HG02610 (cell line): ENCODE measurements around the gene UNC13C.

Source experiments
- ATAC-seq: cut with Tn5 transposase; IDR thresholded peaks from one replicate; pipeline ENCODE4 v1.9.1; 2021; ENCODE audit warnings: mild to moderate bottlenecking, moderate library complexity; ENCODE audit not compliant: unreplicated experiment

The UNC13C gene

GRCh38 chr15:54556231-54556630 lies 578.0 kb downstream of the UNC13C start:
- ATAC-seq: no peak

GRCh38 chr15:54559405-54560069 lies 581.3 kb downstream of the UNC13C start:
- no peak for ATAC-seq

GRCh38 chr15:54560417-54560816 lies 582.2 kb downstream of the UNC13C start:
- ATAC-seq: no peak

- ATAC-seq: no peak
Measured at GRCh38 chr15:54564166-54564565, 585.9 kb downstream of the UNC13C start.

DNA sequence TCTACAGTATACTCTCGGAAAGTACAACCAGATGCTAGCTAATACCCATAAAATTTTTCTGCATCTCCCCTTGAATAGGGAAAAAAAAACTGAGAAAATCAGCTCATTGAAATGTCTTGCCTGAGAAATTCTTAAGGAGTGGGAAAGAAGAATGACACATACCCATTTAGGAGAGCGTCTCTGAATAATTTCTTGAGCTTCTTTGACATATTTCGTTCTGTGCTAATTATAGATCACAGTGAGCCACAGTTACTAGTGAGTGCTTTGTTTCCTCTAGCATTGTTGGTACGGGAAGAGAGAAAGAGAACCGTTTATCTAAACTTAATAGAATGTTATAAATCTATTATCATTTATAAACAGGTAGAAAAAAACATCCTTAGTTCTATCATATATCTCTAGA lies 588.4 kb downstream of the UNC13C start:
- no peak for ATAC-seq

DNA sequence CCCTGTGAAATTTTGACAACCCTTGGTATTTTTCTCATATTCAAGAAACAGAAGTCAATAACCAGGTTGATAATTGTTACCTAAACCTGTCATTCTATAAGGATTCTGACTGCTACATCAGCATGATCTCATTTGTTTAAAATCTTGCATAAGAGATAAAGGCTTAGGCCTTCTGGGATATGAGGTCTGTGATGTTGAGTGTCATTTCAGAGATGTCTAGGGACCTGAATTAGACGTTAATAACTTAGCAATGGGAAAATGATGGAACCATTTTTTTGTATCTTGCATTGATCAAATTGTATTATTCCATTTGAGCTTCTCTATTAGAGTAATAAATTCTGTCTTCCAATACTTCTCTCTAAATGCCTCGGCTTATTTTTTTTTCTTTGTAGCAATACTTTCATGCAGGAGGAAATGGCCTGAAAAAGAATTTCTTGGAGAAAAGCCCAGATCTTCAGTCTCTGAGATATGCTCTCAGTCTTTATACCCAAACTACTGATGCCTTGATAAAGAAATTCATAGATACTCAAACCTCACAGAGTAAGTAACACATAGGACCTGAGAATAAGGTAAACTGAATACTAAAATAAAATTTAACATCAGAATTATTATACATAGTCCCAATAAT lies 589.3 kb downstream of the UNC13C start:
- no peak for ATAC-seq

- ATAC-seq: no peak
Measured at GRCh38 chr15:54568381-54568780, 590.1 kb downstream of the UNC13C start.

DNA sequence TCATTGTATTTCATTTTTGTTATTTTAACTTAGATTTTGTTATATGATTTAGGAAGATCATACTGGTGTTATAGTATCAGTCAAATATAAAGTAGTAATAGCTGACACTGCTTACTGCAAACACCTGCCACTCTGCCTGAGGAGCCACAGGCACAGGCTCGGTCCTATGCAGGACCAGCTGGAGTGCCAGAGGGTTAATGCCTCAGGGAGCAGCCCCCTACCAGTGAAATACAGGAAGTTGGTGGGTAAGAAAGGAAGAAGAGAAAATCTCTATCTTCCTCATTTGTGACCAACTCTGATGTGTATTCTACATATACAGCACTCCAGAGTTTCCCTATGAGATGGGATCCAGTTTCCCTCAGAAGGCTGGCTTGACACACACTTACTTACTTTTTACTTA lies 593.3 kb downstream of the UNC13C start:
- no peak for ATAC-seq

GRCh38 chr15:54575586-54575985 lies 597.3 kb downstream of the UNC13C start:
- ATAC-seq: no peak

- no peak for ATAC-seq
Measured at GRCh38 chr15:54576298-54576935, 598.2 kb downstream of the UNC13C start.

DNA sequence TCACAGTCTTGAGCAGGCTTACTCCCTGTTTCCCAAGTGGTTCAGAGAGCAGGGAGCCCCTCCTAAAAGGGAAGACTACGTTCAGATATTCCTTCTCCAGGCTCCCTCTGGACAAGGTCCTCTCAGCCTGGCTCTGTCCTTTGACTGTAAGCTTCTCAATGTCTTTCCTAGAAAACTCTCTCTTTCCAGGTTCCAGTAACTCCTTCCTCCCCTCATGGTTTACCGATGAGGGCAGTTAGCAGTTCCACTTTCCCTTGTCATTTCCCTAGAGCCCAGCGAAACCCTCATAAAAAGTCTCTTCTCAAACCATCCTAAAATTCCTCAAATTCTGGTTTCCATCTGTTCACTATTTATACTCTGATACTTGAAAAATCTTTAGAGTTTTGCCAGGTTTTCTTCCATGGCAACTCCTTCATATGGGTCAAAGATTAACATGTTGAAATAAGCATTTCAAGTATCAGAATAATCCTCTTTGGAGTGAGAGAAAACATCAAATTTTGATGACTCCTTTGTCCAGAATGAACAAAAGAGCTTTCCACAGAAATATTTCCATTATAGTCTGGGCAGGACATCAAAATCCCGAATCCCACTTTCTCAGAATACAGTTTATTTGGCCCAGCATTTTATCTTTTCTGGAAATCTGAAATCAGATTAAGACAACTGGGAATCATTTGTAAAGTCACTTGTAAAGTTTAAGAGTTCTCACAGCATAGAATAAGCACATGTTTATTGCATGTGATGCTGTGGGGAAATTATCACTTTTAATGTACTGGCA lies 599.4 kb downstream of the UNC13C start:
- ATAC-seq: no peak

GRCh38 chr15:54579855-54580254 lies 601.6 kb downstream of the UNC13C start:
- ATAC-seq: no peak

DNA sequence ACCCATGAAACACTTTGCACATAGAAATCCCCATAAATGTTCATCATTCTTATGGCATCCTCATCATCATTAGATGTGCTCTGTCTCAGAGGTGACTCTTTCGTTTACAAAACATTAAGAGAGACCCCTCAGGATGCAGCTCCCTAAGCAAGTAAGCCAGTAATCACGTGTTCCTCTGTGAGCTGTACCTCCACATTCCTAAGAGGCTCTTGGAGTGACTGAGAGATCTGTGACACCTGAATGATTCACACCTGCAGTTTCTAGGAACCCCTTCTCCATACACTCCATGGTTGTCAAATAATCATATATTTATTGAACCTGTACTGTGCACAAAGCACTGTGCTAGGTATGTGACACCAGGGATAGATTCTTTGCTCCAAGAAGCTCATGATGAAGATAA lies 602.4 kb downstream of the UNC13C start:
- no peak for ATAC-seq

- ATAC-seq: peak; percentile 76
Measured at GRCh38 chr15:54582863-54583643, 604.8 kb downstream of the UNC13C start.

- ATAC-seq: no peak
Measured at GRCh38 chr15:54585063-54585462, 606.8 kb downstream of the UNC13C start.

DNA sequence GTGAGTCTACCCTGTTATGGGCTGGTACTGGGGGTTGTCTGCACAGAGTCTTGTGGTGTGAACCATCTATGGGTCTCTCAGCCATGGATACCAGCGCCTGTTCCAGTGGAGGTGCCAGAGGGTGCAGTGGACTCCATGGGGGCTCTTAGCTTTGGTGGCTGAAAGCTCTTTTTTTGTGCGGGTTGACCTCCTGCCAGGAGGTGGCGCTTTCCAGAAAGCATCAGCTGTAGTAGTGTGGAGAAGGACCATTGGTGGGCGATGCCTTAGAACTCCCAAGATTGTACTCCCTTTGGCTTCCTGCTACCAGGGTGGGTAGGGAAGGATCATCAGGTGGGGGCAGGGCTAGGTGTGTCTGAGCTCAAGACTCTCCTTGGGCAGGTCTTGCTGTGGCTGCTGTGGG lies 615.9 kb downstream of the UNC13C start:
- ATAC-seq: no peak

GRCh38 chr15:54599386-54599785 lies 621.1 kb downstream of the UNC13C start:
- ATAC-seq: no peak

DNA sequence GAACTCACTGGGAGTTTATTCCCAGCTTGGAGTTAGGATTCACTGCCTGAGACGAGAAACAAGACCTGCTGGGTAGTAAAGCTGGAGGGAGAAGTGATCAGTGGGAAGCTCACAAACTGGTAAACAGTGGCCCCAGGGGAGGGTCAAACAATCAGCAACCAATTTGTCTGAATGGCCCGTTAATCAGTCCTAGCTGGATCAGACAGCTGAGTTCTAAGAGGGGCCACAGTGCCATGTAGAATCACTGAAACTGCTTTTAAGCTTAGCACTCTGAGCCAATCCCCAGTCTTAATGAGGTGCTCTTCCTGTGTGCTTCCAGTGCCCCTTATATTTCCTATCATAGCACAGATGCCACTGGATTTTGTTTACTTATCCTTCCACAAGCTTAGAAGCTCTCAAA lies 626.8 kb downstream of the UNC13C start:
- no peak for ATAC-seq

GRCh38 chr15:54605556-54605955 lies 627.3 kb downstream of the UNC13C start:
- no peak for ATAC-seq

DNA sequence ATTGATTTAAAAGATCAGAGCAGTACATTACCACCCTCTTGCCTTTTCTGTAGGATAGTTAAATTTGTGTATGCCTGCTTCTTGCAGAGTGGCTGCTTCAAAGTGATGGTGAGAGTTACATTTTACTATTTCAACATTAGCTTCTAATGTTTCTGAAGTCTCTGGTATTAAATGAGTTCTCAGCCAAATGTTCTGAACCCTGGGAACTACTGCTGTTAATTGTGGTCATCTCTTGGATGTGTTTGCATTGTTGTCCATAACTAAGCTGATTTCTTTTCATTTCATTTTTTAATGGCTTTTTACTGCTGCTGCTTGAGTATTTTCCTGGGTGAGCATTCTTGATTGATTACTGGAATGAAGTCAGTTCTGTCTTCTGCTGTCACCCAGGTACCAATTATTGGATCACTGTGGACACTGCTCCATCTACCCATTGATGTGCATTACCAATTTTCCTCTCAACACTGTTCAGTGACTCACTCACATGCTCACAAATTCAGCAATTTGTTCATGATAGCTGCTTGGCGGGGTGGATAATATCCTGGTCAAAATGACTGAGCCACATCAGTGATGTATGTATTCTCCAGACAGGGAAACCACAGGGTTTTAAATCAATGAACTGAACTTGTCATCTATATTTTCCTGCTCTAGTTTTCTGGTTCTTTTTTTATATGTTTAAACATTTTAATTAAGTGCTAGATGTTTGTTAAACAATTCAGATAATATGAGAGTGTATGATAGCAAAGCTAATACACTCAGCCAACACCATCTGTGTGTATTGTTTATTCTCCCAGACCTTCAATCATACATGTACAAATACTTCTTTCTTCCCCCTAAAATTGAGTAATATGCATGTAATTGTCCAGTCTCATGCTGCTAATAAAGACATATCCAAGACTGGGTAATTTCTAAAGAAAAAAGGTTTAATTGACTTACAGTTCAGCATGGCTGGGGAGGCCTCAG lies 630.9 kb downstream of the UNC13C start:
- no peak for ATAC-seq
